ENCODE results near the gene IMPG1.
A peak's percentile ranks its signal among the peaks of the same experiment; 100 is the strongest.

The IMPG1 gene

DNA sequence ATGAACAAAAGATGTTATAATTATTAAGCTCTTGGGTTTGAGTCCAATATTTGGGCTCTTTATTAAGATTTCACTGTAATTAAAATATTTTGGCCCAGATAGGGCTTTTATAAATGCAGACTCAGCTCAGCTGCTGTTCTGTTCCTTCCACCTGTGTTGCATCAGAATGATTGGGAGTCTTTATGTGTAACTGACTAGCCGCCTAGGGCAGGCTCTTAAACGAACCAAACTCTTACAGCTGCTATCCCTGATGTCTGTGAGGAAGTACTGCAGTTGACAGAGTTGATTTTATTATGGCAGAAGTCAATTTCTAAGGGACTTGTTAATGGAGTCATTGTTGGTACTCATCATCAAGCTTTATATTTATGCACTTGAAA, 178.7 kb downstream of the IMPG1 start:
- DNase-seq (ENCODE audit: low read depth in 2 of 3, low spot score in 1 of 3), result no peak

DNA sequence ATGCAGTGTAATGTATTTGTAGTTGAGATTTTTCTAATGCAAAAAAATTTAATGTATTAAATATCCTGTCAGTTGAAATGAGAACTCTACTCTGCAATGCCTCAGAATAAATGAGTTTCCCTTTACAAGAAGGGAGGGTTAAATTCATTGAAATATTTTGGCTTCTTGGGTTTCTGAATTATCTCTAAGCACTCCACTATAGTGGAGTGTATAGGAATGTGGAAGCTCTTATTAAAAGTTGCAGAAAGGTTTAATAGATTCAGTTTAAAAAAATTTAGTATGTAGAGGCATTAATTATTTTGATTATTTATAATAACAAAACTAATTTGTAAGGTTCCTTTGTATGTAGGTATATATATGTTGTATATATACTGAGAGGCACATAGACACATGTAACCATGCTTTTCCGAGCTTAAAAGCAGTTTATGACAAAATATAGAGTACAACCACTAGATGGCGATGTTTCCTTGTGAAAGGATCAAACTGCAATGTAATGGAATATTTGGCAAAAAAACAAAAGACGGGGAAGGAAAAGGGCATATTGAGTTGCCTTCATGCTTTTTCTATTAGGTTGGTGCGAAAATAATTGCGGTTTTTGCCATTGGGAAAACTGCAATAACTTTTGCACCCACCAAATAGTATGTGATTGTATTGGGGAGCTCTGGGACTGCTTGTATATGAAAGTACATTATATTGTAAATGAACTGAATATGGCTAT, 179.2 kb downstream of the IMPG1 start:
- DNase-seq (ENCODE audit: low read depth in 2 of 3, low spot score in 1 of 3), result peak in 1 of 3 donors; percentile 42

DNA sequence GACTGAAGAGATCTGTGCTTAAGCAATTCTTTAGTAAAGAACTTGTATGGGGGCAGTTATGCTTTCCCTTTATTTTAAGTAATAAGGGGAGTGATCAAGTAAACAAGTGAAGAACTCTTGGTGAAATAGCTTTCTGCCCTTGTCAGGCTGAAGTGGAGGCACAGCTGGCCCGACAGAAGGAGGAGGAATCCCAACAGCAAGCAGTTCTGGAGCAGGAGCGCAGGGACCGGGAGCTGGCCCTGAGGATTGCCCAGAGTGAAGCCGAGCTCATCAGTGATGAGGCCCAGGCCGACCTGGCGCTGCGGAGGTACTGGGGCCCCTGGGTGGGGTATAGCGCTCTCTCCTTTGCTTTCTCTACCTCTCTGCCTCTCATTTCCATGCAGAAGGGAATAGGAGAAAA, 180.1 kb downstream of the IMPG1 start:
- no peak for DNase-seq (ENCODE audit: low read depth in 2 of 3, low spot score in 1 of 3)

DNA sequence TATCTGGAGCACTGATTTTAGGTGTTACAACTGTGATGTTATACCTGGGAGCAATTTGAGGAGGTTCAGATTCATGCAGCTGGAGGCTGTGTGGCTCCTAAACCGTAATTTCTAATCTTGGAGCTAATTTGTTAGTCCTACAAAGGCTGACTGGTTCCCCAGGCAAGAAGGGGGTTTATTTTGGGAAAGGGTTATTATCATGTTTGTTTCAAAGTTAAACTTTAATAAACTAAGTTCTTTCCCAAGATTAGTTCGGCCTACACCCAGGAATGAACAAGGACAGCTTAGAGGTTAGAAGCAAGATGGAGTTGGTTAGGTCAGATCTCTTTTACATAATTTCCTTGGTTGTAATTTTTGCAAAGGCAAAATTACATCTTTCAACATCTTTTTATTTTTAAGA, 187.6 kb downstream of the IMPG1 start:
- DNase-seq (ENCODE audit: low read depth in 2 of 3, low spot score in 1 of 3), result no peak

DNA sequence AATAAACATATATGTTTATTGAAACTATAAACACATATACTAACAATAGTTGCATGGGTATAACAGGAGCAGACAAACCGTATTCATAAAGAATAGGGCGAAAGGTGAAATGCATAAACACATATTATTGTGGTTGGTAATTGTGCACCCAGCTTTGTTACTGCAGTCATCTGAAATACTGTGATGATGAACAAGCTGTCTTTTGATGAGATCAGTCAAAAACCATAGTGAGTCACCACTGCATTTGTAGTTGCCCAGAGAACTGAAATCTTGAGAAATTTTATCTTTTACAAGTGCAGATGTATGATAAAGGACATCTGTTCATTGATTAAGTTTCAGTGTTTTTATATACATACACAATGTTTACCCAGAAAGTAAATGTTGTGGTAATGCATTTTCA, 189.7 kb downstream of the IMPG1 start:
- no peak for DNase-seq (ENCODE audit: low read depth in 2 of 3, low spot score in 1 of 3)

DNA sequence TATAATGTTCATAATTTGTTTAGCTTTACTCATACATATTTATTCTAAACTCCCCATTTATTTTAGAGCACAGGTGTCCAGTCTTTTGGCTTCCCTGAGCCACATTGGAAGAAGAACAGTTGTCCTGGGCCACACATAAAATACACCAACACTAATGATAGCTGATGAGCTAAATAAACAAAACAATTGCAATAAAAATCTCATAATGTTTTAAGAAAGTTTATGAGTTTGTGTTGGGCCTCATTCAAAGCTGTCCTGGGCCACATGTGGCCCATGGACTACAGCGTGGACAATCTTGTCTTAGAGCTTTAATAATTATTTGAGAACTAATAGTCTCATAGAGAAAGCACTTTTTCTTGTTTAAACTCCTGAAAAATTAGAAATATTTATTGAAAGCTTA, 192.2 kb downstream of the IMPG1 start:
- no peak for DNase-seq (ENCODE audit: low read depth in 2 of 3, low spot score in 1 of 3)

DNA sequence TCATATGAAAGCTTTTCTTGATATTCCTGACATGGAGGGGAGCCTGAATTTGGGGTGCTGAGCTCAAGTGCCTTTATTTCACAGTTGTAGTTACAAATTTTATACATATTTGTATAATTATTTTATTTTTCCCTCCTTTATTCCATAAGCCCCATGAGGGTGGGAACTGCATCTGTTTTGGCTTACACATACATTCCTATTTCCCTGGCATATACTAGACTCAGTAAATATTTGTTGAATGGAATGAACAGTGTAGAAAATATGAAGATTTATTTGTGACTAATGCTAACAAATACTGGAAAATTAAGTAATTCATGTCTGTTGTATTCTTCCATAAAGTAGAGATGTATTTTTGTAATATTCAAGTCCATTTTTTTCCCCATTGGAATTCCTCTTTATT, 196.3 kb downstream of the IMPG1 start:
- DNase-seq (ENCODE audit: low read depth in 2 of 3, low spot score in 1 of 3), result no peak

DNA sequence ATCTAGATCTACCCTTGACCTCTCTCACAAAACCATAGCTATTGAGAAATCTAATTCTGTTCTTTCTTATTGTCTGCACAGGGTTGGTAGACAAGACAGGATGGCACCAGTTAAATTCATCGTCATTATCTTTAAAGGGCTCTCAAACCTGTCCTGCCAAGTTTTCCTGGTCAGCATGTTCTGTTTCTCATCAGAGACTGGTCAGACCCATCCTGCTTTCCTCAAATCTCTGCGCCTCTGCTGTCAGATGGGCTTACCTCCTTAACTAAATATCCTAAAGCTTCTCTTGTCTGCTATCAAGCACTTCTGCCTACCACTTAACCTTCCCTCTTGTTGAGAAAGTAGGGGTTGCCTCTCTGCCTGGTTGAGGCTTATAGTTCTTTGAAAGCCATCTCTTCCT, 198.2 kb downstream of the IMPG1 start:
- no peak for DNase-seq (ENCODE audit: low read depth in 2 of 3, low spot score in 1 of 3)
